ENCODE results near the gene ELF1. TPM values are rescaled to one million over a fixed set of nuclear protein-coding genes. Genes with fewer than 3 reads are reported as not detected.

The ELF1 gene
- total and polyA plus RNA-seq, 2 experiments from 2014 or later = 7.0 to 12.7 TPM

- Histone ChIP-seq H3K4me2 (no peak overlapping the region), H3K36me3 (ENCODE audit: insufficient read depth) (no peaks in the 10 kb centered on the region), H3K27ac (ENCODE audit: low read depth) (no peak overlapping the region), H3K4me3 (no peak overlapping the region), H4K20me1 (replicated peaks; ENCODE audit: insufficient read depth) (no peaks in the 10 kb centered on the region), H2AFZ (no peak overlapping the region), H3K27me3 (ENCODE audit: insufficient read depth) (no peaks in the 10 kb centered on the region), H3K9me2 (ENCODE audit: insufficient read depth) (no peaks in the 10 kb centered on the region), H3F3A (replicated peaks; ENCODE audit: low read depth) (no peaks in the 10 kb centered on the region), H3K79me2 (replicated peaks; ENCODE audit: insufficient read depth) (no peaks in the 10 kb centered on the region), H3K4me1 (ENCODE audit: insufficient read depth) (peaks cover 10% of the 10 kb centered on the region; the same call in 1 of the 2 replicates)
- TF ChIP-seq, protein P1, sequence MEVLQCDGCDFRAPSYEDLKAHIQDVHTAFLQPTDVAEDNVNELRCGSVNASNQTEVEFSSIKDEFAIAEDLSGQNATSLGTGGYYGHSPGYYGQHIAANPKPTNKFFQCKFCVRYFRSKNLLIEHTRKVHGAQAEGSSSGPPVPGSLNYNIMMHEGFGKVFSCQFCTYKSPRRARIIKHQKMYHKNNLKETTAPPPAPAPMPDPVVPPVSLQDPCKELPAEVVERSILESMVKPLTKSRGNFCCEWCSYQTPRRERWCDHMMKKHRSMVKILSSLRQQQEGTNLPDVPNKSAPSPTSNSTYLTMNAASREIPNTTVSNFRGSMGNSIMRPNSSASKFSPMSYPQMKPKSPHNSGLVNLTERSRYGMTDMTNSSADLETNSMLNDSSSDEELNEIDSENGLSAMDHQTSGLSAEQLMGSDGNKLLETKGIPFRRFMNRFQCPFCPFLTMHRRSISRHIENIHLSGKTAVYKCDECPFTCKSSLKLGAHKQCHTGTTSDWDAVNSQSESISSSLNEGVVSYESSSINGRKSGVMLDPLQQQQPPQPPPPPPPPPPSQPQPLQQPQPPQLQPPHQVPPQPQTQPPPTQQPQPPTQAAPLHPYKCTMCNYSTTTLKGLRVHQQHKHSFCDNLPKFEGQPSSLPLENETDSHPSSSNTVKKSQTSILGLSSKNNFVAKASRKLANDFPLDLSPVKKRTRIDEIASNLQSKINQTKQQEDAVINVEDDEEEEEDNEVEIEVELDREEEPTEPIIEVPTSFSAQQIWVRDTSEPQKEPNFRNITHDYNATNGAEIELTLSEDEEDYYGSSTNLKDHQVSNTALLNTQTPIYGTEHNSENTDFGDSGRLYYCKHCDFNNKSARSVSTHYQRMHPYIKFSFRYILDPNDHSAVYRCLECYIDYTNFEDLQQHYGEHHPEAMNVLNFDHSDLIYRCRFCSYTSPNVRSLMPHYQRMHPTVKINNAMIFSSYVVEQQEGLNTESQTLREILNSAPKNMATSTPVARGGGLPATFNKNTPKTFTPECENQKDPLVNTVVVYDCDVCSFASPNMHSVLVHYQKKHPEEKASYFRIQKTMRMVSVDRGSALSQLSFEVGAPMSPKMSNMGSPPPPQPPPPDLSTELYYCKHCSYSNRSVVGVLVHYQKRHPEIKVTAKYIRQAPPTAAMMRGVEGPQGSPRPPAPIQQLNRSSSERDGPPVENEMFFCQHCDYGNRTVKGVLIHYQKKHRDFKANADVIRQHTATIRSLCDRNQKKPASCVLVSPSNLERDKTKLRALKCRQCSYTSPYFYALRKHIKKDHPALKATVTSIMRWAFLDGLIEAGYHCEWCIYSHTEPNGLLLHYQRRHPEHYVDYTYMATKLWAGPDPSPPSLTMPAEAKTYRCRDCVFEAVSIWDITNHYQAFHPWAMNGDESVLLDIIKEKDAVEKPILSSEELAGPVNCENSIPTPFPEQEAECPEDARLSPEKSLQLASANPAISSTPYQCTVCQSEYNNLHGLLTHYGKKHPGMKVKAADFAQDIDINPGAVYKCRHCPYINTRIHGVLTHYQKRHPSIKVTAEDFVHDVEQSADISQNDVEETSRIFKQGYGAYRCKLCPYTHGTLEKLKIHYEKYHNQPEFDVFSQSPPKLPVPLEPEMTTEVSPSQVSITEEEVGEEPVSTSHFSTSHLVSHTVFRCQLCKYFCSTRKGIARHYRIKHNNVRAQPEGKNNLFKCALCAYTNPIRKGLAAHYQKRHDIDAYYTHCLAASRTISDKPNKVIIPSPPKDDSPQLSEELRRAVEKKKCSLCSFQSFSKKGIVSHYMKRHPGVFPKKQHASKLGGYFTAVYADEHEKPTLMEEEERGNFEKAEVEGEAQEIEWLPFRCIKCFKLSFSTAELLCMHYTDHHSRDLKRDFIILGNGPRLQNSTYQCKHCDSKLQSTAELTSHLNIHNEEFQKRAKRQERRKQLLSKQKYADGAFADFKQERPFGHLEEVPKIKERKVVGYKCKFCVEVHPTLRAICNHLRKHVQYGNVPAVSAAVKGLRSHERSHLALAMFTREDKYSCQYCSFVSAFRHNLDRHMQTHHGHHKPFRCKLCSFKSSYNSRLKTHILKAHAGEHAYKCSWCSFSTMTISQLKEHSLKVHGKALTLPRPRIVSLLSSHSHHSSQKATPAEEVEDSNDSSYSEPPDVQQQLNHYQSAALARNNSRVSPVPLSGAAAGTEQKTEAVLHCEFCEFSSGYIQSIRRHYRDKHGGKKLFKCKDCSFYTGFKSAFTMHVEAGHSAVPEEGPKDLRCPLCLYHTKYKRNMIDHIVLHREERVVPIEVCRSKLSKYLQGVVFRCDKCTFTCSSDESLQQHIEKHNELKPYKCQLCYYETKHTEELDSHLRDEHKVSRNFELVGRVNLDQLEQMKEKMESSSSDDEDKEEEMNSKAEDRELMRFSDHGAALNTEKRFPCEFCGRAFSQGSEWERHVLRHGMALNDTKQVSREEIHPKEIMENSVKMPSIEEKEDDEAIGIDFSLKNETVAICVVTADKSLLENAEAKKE (CRISPR knock-in tag; IDR thresholded peaks at IDR 0.05) = no peak
- TF ChIP-seq CREB1 (CRISPR knock-in tag; IDR thresholded peaks at IDR 0.05; ENCODE audit: low read depth) (no peak), EZH2 (IDR thresholded peaks at IDR 0.05; ENCODE audit: low read depth, unreplicated experiment) (no peak)
- H3K4me3 Mint-ChIP-seq = no peak overlapping the region
- H3K9me3 Mint-ChIP-seq = no peaks in the 10 kb centered on the region
- H3K36me3 Mint-ChIP-seq (ENCODE audit: low read depth) = no peaks in the 10 kb centered on the region
- DNase-seq (ENCODE audit: low spot score) (no peak), ATAC-seq (no peak)
- 0 out of 2 replicates have a peak overlapping the region, but pooled peaks have one; percentile 2 for H3K27ac Mint-ChIP-seq
- H3K27me3 Mint-ChIP-seq (ENCODE audit: insufficient read depth, low read depth, poor library complexity) = no peaks in the 10 kb centered on the region
- peaks cover 13% of the 10 kb centered on the region; the same call in 2 of the 3 replicates for H3K4me1 Mint-ChIP-seq
Observed at GRCh38 chr13:40983725-40984667, 35.1 kb downstream of the ELF1 start.

DNA sequence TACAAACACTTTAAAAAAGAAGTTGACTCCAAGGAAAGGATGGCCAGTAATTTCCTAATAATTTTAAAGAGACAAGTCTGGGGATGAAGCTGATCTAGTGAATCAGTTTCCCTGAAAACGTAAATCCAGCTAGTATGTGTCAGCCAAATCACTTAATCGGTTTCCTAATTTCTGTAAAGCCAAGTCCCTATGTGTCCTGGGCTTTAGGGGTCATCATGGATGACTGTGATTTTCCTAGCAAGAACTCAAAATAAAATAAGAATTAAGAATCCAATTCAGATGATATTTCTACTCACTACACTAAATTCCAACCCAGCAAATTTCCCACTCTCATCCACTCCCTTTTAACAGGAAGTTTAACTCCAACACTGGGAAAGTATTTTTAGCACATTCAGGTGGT, 35.9 kb downstream of the ELF1 start:
- Mint-ChIP-seq H3K4me3 (no peak overlapping the region), H3K36me3 (ENCODE audit: low read depth) (no peaks in the 10 kb centered on the region), H3K4me1 (peaks cover 13% of the 10 kb centered on the region; the same call in 2 of the 3 replicates), H3K27ac (no peak overlapping the region), H3K9me3 (no peaks in the 10 kb centered on the region), H3K27me3 (ENCODE audit: insufficient read depth, low read depth, poor library complexity) (no peaks in the 10 kb centered on the region)
- no peak overlapping the region for H3K4me2 ChIP-seq
- no peak overlapping the region for H3K4me3 ChIP-seq
- H3K27me3 ChIP-seq (ENCODE audit: insufficient read depth) = no peaks in the 10 kb centered on the region
- no peak overlapping the region for H2AFZ ChIP-seq
- H3K36me3 ChIP-seq (ENCODE audit: insufficient read depth) = no peaks in the 10 kb centered on the region
- peaks cover 10% of the 10 kb centered on the region; the same call in 1 of the 2 replicates for H3K4me1 ChIP-seq (ENCODE audit: insufficient read depth)
- no peak overlapping the region for H3K27ac ChIP-seq (ENCODE audit: low read depth)
- H4K20me1 ChIP-seq (replicated peaks; ENCODE audit: insufficient read depth) = no peaks in the 10 kb centered on the region
- no peaks in the 10 kb centered on the region for H3K9me2 ChIP-seq (ENCODE audit: insufficient read depth)
- DNase-seq (ENCODE audit: low spot score) = no peak
- no peaks in the 10 kb centered on the region for H3F3A ChIP-seq (replicated peaks; ENCODE audit: low read depth)
- no peak for ATAC-seq
- no peaks in the 10 kb centered on the region for H3K79me2 ChIP-seq (replicated peaks; ENCODE audit: insufficient read depth)
- TF ChIP-seq EZH2 (IDR thresholded peaks at IDR 0.05; ENCODE audit: low read depth, unreplicated experiment) = no peak
- TF ChIP-seq CTCF (conservative IDR thresholded peaks at IDR 0.05; ENCODE audit: low read depth in 2 of 2) = no peak
- no peak for TF ChIP-seq ZNF114 (CRISPR knock-in tag; IDR thresholded peaks at IDR 0.05)
